DLD1 (cell line): ENCODE results near the gene UNC5B.
"Not testable (repeated sequence)": the region's sequence is repeated elsewhere in the genome, so short reads cannot be mapped to it uniquely, and the experiment has no call there.

ENCODE experiments used
- in situ Hi-C: cut with HindIII; loops from 2 replicates; pipeline ENCODE4 v1.10.0; 2017; ENCODE audit warnings: low sequenced_read_pairs

The UNC5B gene

DNA sequence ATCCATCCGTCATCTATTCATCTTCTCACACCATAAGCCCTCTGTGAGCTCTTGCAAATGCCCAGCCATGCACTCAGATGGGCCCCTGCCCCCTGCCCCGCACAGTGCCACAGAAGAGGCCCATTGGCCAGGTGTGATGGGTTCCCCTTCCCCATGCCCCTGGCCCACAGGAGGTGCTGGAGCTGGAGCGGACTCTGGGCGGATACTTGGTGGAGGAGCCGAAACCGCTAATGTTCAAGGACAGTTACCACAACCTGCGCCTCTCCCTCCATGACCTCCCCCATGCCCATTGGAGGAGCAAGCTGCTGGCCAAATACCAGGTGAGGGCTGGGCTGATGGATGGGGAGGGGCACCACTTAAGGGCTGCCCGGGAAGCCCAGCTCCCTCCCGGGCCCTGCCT is 83.3 kb downstream of the UNC5B start:
- in situ Hi-C loops = no loop called here

DNA sequence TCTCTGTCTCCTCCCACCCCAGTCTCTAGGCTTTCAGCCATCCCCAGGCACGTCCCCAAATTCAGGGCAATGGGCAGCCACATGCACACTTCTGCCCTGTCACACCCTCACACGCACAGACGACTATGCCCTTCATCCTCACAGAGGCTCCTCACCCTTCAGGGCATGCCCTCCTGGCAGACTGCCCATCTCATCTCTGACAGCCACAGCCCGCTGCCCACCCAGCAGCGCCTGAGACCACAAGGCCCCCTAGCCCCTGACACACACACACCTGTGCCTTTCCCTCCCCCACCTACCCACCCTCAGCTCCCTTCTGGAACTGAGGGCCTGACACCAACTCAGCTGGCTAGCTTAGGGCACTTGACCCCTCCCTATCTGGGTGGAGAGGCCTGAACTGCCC is 83.7 kb downstream of the UNC5B start:
- in situ Hi-C loops = no loop called here

DNA sequence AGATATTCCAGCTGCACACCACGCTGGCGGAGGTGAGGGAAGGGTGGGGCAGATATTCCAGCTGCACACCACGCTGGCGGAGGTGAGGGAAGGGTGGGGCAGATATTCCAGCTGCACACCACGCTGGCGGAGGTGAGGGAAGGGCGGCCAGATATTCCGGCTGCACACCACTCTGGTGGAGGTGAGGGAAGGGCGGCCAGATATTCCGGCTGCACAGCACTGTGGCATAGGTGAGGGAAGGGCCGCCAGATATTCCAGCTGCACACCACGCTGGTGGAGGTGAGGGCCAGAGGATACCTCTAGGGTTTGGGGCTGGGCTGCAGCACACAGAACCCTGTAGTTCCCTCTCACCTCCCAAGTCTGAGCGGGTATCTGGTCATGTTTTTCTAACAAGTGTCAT is 84.4 kb downstream of the UNC5B start:
- in situ Hi-C loops = not testable (repeated sequence)

DNA sequence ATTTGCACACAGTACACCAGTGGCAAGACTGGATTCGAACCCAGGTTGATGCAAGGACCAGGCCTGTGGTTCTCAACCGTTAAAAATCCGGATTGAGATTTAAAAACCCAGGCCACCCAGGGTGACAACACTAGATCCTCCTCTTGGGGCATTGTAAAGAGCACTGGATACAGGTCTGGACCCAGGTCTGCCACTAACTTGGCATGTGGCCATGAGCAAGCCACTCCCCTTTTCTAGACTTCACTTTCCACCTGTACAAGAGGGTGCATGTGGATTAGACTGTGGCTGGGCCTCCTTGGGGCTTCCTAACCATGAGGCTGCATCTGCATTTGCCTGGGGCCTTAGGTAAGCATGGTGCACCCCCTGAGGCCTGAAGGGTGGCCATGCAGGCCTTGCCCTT is 85.0 kb downstream of the UNC5B start:
- in situ Hi-C loops = no loop called here

DNA sequence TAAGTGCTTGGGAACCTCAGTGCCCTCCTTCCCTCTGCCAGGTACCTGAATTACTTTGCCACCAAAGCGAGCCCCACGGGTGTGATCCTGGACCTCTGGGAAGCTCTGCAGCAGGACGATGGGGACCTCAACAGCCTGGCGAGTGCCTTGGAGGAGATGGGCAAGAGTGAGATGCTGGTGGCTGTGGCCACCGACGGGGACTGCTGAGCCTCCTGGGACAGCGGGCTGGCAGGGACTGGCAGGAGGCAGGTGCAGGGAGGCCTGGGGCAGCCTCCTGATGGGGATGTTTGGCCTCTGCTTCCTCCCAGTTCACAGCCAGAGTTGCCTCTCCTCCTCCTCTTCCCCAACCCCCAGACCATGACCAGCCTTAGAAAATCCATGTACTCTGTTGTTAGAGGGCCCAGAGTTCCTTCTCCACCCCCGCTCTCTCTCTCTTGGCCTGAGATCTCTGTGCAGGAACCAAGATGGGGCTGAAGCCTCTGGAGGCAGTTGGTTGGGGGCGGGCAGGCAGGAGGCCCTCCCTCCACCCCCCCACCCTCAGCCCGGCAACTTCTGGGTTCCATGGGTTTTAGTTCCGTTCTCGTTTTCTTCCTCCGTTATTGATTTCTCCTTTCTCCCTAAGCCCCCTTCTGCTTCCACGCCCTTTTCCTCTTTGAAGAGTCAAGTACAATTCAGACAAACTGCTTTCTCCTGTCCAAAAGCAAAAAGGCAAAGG is 86.9 kb downstream of the UNC5B start:
- in situ Hi-C loops = no loop called here

DNA sequence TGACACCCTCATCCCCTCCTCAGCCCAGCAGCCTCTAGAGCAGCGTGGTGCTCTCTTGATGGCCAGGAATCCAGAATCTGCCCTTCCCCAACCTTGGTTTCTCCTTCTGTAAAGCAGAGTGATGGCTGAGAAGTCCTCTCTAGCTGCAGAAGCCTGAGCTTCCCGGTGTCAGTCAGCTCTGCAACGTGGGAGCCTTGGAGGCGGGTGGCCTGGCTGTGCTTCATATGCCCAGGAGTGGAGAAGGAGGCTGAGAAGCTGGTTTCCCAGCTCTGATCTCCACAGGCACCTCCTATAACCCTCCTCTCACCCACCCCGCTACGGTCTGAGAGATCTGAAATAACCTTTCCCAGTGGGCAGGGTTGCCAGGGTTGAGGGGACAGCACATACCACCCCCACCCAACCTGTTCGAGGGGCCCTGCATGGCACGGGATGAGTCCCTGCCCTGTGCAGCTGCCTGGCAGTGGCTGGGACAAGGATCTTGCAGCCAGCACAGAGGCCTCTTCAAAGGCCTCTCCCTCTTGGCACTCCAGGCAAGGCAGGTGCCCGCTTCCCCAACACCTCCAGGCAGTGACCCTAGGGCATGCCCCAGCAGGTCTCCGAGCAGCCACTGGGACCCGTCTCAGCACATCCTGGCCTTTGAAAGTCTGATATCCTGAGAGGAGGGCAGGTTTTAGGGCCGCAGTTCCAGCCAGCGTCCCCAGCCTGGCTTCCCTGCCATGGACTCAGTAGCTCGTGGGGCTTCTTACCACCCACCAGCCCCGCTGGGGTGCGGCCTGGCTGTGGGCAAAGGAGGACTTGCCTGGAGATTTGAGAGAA is 88.4 kb downstream of the UNC5B start:
- in situ Hi-C loops = no loop called here

DNA sequence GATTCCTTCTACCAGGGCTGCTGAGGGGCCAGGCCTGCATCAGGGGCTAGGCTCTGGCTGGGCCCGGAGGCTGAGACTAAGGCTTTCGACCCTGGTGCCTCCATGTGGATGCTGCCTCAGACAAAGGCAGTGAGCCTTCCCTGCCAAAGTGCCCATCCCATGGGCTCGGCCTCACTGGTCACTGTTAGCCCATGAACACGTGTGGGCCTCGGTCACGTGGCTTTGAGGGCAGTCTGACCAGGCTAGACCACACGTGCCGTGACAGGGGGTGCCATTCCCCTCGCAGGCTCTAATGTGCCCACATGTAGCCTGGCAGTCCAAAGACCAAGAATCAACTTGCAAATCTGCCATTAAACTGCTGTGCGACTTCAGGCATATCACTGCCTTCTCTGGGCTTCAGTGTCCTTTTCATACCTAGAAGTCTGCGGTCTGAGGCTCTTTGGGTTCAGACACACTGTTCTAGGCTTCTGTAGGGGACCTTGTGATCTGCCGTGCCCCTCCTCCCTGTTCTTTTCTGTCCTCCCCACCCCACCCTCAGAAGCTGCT is 89.1 kb downstream of the UNC5B start:
- in situ Hi-C loops = no loop called here

DNA sequence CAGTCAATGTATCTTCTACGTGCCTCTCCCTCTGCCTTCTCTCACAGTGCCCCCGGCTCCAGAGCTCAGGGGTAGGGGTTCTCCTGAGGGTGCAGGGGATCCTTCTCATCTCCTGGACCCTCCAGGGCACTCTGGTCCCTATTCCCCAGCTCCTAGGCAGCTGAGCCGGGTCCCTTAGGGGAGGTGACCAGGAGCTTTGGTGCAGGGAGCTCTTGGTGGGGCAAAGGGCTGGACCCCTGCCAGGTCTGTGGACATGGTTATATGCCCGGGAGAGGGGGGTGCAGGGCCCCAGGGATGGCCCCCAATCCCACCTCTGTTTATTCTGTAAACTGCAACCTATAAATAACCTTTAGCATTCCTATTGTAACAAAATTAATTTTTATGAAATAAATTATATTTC is 90.1 kb downstream of the UNC5B start:
- in situ Hi-C loops = no loop called here

DNA sequence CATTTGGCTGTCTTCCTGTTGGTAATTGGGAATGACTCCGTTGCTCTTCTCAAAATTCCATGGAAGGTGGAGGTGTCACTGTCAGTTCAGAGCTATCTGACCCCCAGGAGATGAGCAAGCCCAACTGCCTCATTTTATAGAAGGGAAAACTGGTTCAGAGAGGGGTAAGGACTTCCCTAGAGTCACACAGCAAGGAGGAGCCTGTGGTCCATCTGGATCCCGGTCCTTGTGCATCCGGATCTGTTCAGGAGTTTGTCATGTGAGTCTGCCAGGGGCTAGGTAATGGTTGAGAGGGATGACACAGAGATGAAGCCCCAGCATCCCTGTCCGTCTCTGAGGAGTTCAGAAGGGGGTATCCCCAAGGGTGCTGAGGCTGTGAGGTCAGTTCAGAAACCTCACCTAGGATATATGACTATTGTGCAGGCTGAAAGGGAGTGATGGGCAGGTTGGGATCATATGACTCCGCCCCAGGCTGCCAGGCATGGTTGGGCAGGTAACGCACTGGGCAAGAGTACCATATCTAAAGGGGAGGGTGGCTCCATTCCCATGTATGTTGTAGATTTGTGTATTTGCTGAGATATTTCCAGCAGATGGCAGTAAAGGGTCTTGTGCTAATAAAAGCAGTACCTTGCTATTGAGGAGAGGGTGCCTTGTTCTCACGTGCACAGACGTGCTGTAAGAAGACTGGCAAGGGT is 90.7 kb downstream of the UNC5B start:
- in situ Hi-C loops = no loop called here

DNA sequence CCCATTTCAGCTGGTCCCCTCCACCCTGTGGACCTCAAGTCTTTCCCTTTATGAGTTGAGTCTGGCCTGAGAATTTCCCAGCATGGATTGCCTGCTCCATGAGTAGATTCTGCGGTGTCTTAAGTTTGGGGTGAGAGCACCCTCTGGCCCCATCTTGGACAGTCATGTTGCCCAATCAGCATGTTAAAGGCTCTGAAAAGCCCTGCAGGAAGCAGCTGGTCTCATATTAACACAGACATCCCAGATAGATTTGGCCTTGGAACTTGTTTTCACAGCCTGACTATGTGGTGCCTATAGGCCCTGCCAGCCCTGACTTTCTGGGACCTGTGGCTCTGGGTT is 91.2 kb downstream of the UNC5B start:
- in situ Hi-C loops = no loop called here

DNA sequence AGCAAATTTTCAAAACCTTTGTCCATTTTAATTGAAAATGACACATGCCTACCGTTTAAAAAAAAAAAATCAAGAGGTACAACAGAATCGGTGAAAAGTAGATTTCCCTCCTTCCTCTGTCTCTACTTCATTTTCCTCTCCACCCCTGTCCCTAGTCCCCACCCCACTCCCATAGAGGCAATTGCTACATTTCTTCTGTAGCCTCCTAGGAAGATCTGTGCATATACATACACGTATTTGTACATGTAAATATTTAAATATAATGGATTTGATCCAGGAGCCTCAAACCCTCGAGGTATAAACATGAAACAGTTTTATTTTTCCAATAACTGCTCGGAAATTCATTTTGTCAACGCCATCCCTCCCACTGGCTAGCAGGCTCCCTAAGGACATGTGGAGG is 92.5 kb downstream of the UNC5B start:
- in situ Hi-C loops = no loop called here

DNA sequence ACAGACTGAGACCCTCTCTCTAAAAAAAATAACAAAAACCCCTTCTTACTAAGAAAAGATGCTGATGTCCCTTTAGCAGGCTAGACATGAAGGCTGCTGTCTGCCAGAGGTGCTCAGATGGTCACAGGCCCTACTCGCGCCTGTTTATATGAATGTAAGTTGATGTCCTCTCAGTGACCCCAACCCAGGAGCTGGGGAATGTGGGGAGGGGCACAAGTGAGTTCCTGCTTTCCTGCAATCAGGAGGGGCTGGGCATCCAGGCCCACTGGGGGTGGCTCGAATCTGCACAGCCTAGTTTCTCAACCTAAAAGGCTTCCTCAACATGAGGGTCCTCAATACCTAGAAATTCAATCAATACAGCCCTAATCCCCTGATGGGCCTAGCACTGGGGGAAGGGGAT is 94.6 kb downstream of the UNC5B start:
- in situ Hi-C loops = no loop called here

DNA sequence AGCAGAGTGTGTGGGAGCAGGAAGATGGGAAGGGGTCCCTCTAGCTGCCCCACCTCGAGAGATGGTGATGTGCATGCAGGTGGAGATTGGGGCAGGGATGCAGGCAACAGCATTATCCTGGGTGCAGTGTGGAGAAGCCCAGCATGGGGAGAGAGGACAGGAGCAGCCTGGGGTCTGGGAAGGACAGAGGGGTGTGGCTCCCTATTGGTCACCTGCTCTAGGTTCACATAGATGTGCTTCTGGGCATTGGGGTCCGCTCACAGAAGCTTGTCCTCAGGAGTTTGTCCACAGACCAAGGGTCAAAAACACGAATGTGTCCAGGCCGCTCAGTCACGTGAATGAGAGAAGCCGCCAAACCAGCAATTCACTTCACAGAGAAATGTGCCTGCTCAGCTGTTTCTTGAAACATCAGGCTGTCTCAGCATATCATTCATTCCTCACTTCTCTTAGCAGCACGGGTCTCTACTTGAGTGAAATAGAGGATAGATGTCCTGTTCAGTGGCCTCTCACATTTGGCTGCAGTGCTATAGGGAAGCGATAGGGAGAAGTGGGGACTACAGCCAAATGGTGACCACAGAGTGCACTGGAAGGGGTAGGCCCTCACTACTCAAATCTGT is 95.2 kb downstream of the UNC5B start:
- in situ Hi-C loops = no loop called here

DNA sequence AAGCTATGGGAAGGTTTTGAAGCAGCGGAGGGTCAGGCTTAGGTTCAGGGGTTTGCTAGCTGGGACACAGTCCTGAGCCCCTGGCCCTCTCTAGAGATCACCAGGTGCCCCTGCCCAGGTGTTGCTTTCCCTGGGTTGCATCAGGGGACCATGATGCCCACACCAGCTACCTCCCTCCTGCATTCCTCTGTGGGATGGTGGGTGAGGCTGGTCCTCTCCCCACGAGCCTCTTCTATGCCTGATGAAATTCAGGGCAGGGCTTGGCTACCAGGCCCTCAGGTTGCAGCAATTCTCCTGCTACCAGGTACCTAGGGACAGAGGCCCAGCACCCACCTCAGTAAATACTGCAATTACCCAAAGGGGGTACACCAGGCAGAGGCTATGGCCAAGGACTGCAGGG is 95.9 kb downstream of the UNC5B start:
- in situ Hi-C loops = no loop called here

DNA sequence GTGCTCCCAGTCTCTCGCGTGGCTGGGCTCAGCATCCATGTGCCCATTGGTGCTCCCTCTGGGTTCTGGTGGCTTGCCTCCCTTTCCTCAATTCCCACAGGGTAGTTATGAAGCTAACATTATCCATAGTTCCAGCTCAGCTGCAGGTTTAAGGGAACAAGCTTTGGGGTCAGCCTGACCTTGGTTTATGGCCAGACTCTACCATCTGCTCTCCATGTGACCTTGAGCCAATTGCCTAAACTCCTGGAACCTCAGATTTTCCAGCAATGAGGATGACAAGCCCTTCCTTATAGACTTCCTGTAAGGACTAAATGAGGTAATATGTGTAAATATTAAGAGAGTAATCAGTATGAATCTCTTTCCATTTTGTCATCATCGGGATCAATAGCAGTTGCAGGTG is 96.6 kb downstream of the UNC5B start:
- in situ Hi-C loops = no loop called here

DNA sequence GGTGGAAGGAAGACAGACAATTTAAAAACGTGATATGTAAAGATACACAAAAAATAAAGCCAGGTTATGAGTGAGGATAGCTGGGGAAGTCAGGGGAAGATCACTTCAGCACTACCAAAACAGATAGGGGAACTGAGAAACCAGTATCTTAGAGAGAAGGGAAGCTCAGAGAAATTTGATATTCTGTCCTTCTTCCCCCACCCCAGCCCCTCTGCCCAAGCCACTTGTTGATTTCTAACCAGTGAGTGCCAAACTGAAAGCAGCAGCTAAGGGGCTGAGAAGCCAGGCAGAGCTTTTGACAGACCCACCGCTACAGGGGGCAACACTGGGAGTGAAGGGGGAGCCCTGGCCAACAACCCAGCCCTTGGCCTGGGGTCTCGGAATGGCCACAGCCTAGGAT is 97.5 kb downstream of the UNC5B start:
- in situ Hi-C loops = no loop called here

DNA sequence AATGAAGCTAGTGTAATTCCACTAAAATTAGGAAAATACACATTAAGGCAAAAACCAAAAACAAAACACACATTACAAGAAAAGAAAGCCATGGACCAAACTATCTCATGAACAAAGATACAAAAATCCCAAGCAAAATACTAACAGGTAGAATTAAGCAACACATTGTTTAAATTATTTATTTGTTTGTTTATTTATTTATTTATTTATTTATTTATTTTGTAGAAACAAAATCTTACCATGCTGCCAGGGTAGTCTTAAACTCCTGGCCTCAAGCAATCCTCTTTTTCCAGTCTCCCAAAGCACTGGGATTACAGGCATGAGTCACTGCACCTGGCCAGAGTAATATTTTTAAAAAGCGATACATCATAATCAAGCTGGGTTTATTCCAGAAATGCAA is 99.8 kb downstream of the UNC5B start:
- in situ Hi-C loops = no loop called here

DNA sequence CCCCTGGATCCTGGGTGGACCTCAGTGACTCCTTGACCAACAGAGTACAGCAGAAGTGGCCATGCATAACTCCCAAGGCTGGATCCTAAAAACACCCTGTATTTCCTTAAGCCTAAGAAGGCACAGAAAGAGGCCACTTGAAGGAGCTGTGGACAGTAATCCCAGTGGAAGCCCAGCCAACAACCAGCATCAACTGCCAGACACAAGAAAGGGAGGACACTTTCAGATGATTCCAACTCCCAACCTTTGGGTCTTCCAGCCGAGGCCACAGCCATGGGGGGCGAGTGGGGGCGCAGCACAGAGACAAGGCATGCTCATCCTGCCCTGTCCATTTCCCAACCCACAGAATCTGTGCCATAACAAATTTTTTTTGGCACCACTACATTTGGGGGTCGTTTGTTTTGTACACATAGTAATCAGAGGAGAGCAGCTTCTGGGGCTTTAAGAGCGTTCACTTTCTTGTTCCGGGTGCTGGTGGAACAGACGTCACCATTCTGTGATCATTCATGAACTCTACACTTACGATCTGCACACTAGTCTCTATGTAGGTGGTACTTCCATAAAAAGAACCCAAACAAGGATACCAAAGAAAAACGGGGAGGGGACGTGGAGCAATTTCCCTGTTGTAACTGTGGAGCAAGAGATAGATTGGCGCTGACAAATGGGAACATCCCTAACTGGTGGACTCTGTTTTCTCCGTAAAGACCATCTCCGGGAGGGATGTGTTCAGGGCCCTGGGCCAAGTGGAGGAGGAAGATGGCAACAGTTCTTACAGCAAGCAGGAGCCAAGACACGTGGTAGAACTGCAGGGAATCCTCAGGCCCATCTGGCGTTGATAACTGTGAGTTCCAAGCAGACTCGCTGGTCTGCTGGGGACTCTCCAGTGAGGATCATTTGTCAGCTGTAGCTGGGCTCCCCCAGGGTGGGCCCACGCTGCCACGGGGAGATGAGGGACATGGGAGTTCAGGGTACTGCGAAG is 100.7 kb downstream of the UNC5B start:
- in situ Hi-C loops = no loop called here

DNA sequence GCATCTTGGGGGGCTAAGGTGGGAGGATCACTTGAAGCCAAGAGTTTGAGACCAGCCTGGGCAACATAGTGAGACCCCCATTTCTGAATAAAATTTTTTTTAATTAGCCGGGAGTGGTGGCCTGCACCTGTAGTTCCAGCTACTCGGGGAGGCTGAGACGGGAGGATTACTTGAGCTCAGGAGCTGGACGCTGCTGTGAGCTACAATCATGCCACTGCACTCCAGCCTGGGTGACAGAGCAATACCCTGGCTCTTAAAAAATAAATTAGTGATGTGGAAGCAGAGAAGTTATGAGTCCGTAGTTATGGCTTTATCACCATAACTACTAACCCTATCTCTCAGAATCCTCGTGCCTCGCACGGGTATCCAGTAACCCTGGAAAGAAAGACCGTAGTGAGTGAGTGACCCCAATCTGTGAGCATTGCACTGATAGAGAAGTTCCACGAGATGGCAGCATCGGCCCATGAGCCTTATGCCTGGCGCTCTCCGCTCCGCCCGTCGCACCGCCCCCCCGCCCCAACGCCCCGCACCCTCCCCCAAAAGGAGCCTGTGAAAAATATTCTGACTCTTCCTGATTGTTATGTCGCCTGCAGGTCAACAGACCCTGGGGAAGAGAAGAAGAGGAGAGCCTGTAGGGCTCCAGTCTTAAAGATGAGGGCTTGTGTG is 101.8 kb downstream of the UNC5B start:
- in situ Hi-C loops = no loop called here
